T-helper 1 cell treated with Interleukin-12 subunit alpha and Interleukin-12 subunit beta and Interleukin-4 antibody, amounts not matched to agents 30 μg/mL and 1 μg/mL, for 36 hours (primary cell): ENCODE results near the gene LSM10.

ENCODE experiments used
- H3K27ac Mint-ChIP-seq: one replicate; pipeline ENCODE4 v1.8.0; 2021; ENCODE audit warnings: mild to moderate bottlenecking, mixed read lengths
- H3K27me3 Mint-ChIP-seq: one replicate; pipeline ENCODE4 v1.8.0; 2021; ENCODE audit warnings: low read depth, mixed read lengths
- H3K36me3 Mint-ChIP-seq: one replicate; pipeline ENCODE4 v1.8.0; 2021; ENCODE audit warnings: low read depth, mixed read lengths
- H3K4me1 Mint-ChIP-seq: one replicate; pipeline ENCODE4 v1.8.0; 2021; ENCODE audit warnings: low read depth, mixed read lengths
- H3K4me3 Mint-ChIP-seq: one replicate; pipeline ENCODE4 v1.8.0; 2021; ENCODE audit warnings: mild to moderate bottlenecking, moderate library complexity, mixed read lengths
- H3K9me3 Mint-ChIP-seq: one replicate; pipeline ENCODE4 v1.8.0; 2021; ENCODE audit warnings: mixed read lengths

Gene LSM10

GRCh38 chr1:36398370-36398977, 766 bp upstream of the LSM10 start:
- H3K36me3 Mint-ChIP-seq, result peaks cover 5% of the 10 kb centered on the region
- H3K27ac Mint-ChIP-seq, result peak overlapping the region; percentile 97
- no peaks in the 10 kb centered on the region for H3K27me3 Mint-ChIP-seq
- H3K9me3 Mint-ChIP-seq, result no peaks in the 10 kb centered on the region
- H3K4me1 Mint-ChIP-seq, result peaks cover 28% of the 10 kb centered on the region
- H3K4me3 Mint-ChIP-seq, result peak overlapping the region; percentile 96

GRCh38 chr1:36397083-36397377, 678 bp downstream of the LSM10 start:
- H3K27ac Mint-ChIP-seq, result peak overlapping the region; percentile 97

GRCh38 chr1:36396359-36396758, 1.3 kb downstream of the LSM10 start:
- no peaks in the 10 kb centered on the region for H3K9me3 Mint-ChIP-seq
- peaks cover 19% of the 10 kb centered on the region for H3K36me3 Mint-ChIP-seq
- no peaks in the 10 kb centered on the region for H3K27me3 Mint-ChIP-seq
- H3K4me3 Mint-ChIP-seq, result peak overlapping the region; percentile 96
- peaks cover 27% of the 10 kb centered on the region for H3K4me1 Mint-ChIP-seq
- H3K27ac Mint-ChIP-seq, result no peak overlapping the region

More at GRCh38 chr1:36397083-36397377, 678 bp downstream of the LSM10 start:
- Mint-ChIP-seq H3K9me3 (no peaks in the 10 kb centered on the region), H3K36me3 (peaks cover 15% of the 10 kb centered on the region), H3K4me1 (peaks cover 28% of the 10 kb centered on the region), H3K4me3 (peak overlapping the region; percentile 96), H3K27me3 (no peaks in the 10 kb centered on the region)

GRCh38 chr1:36393686-36394085, 4.0 kb downstream of the LSM10 start:
- no peaks in the 10 kb centered on the region for H3K27me3 Mint-ChIP-seq
- peaks cover 26% of the 10 kb centered on the region for H3K4me1 Mint-ChIP-seq
- peaks cover 29% of the 10 kb centered on the region for H3K36me3 Mint-ChIP-seq
- H3K4me3 Mint-ChIP-seq, result no peak overlapping the region
- no peaks in the 10 kb centered on the region for H3K9me3 Mint-ChIP-seq
- H3K27ac Mint-ChIP-seq, result no peak overlapping the region

- Mint-ChIP-seq H3K4me1 (peaks cover 23% of the 10 kb centered on the region), H3K4me3 (no peak overlapping the region), H3K9me3 (no peaks in the 10 kb centered on the region), H3K36me3 (peaks cover 28% of the 10 kb centered on the region), H3K27ac (no peak overlapping the region), H3K27me3 (no peaks in the 10 kb centered on the region)
Observed at GRCh38 chr1:36392836-36393235, 4.9 kb downstream of the LSM10 start.

GRCh38 chr1:36391271-36391670, 6.4 kb downstream of the LSM10 start:
- no peaks in the 10 kb centered on the region for H3K9me3 Mint-ChIP-seq
- no peak overlapping the region for H3K4me3 Mint-ChIP-seq
- H3K27me3 Mint-ChIP-seq, result no peaks in the 10 kb centered on the region
- H3K36me3 Mint-ChIP-seq, result peaks cover 30% of the 10 kb centered on the region
- peak overlapping the region; percentile 42 for H3K27ac Mint-ChIP-seq
- H3K4me1 Mint-ChIP-seq, result peaks cover 27% of the 10 kb centered on the region

- Mint-ChIP-seq H3K27ac (peak overlapping the region; percentile 27), H3K36me3 (peaks cover 30% of the 10 kb centered on the region), H3K4me3 (no peak overlapping the region)
Observed at GRCh38 chr1:36390411-36390810, 7.3 kb downstream of the LSM10 start.

GRCh38 chr1:36389999-36390398, 7.7 kb downstream of the LSM10 start:
- Mint-ChIP-seq H3K9me3 (no peaks in the 10 kb centered on the region), H3K4me1 (peaks cover 26% of the 10 kb centered on the region), H3K27ac (peak overlapping the region; percentile 27), H3K27me3 (no peaks in the 10 kb centered on the region), H3K36me3 (peaks cover 30% of the 10 kb centered on the region), H3K4me3 (no peak overlapping the region)

More at GRCh38 chr1:36390411-36390810, 7.3 kb downstream of the LSM10 start:
- Mint-ChIP-seq H3K27me3 (no peaks in the 10 kb centered on the region), H3K9me3 (no peaks in the 10 kb centered on the region), H3K4me1 (peaks cover 26% of the 10 kb centered on the region)

GRCh38 chr1:36389261-36389660, 8.4 kb downstream of the LSM10 start:
- no peaks in the 10 kb centered on the region for H3K27me3 Mint-ChIP-seq
- H3K27ac Mint-ChIP-seq, result peak overlapping the region; percentile 70
- H3K4me1 Mint-ChIP-seq, result peaks cover 28% of the 10 kb centered on the region
- H3K4me3 Mint-ChIP-seq, result no peak overlapping the region
- peaks cover 34% of the 10 kb centered on the region for H3K36me3 Mint-ChIP-seq
- H3K9me3 Mint-ChIP-seq, result no peaks in the 10 kb centered on the region

GRCh38 chr1:36387141-36387949, 10.4 kb downstream of the LSM10 start:
- H3K4me1 Mint-ChIP-seq, result peaks cover 35% of the 10 kb centered on the region
- peak overlapping the region; percentile 99 for H3K27ac Mint-ChIP-seq
- H3K36me3 Mint-ChIP-seq, result peaks cover 30% of the 10 kb centered on the region
- peak overlapping the region; percentile 82 for H3K4me3 Mint-ChIP-seq
- no peaks in the 10 kb centered on the region for H3K27me3 Mint-ChIP-seq
- H3K9me3 Mint-ChIP-seq, result no peaks in the 10 kb centered on the region

- Mint-ChIP-seq H3K27me3 (no peaks in the 10 kb centered on the region), H3K4me1 (peaks cover 40% of the 10 kb centered on the region), H3K27ac (peak overlapping the region; percentile 99), H3K36me3 (peaks cover 29% of the 10 kb centered on the region), H3K4me3 (peak overlapping the region; percentile 82), H3K9me3 (no peaks in the 10 kb centered on the region)
Observed at GRCh38 chr1:36386265-36387140, 11.2 kb downstream of the LSM10 start.

GRCh38 chr1:36385410-36386264, 12.1 kb downstream of the LSM10 start, which contains the start of gene STK40:
Gene STK40, minus strand, starts transcription at chr1:36385924. Its CDS starts 24,592 bp downstream, at chr1:36361332.
- peaks cover 24% of the 10 kb centered on the region for H3K36me3 Mint-ChIP-seq
- peaks cover 43% of the 10 kb centered on the region for H3K4me1 Mint-ChIP-seq
- H3K27me3 Mint-ChIP-seq, result no peaks in the 10 kb centered on the region
- peak within 1 kb of the TSS; percentile 99 for H3K27ac Mint-ChIP-seq
- H3K4me3 Mint-ChIP-seq, result peak within 1 kb of the TSS; percentile 82
- H3K9me3 Mint-ChIP-seq, result no peaks in the 10 kb centered on the region

- Mint-ChIP-seq H3K9me3 (no peaks in the 10 kb centered on the region), H3K36me3 (peaks cover 23% of the 10 kb centered on the region), H3K27ac (peak overlapping the region; percentile 87), H3K4me1 (peaks cover 44% of the 10 kb centered on the region), H3K27me3 (no peaks in the 10 kb centered on the region), H3K4me3 (peak overlapping the region; percentile 82)
Observed at GRCh38 chr1:36384542-36385409, 12.9 kb downstream of the LSM10 start.
